Pericardium fibroblast (primary cell): Measurements from ENCODE around the gene ANKRD33B. TPM values are rescaled to one million over a fixed set of nuclear protein-coding genes. Genes with fewer than 3 reads are reported as not detected.

Source experiments
- total RNA-seq: library from RNA; depleted of rRNA; stranded (reverse); fragments of >200 nt; gene quantifications from 2 replicates; pipeline ENCODE4 v1.2.3, GENCODE V29; 2015

The ANKRD33B gene
- total RNA-seq = 6.4 and 7.4 TPM in 2 replicates

GRCh38 chr5:10563945-10564837 lies at the start of gene ANKRD33B:
ANKRD33B (plus strand) TSS chr5:10564070; CDS start chr5:10564468, 398 bp downstream.

Other genes with a start within 250 kb of the ANKRD33B start
- 27.7 and 120 TPM in 2 replicates for gene MARCHF6, start 210.4 kb upstream of the ANKRD33B start, total RNA-seq
- 0.09 TPM in 1 of 2 replicates, not detected in the other for gene ROPN1L, start 122.2 kb upstream of the ANKRD33B start, total RNA-seq
- gene DAP, start 197.2 kb downstream of the ANKRD33B start, total RNA-seq = 31.7 and 41.5 TPM in 2 replicates